MM.1S (cell line): Measurements from ENCODE around the gene OR4D2.

ENCODE experiments used
- CTCF ChIP-seq: fragments of 300-600 bp; sonication (generic); IDR thresholded peaks from 2 replicates; pipeline ENCODE4 v1.5.1; 2016; ENCODE audit warnings: antibody characterized with exemption, low read length, mixed read lengths
- EZH2 ChIP-seq: fragments of 300-600 bp; sonication (generic); optimal IDR thresholded peaks from 2 replicates; pipeline ENCODE3; 2017; ENCODE audit warnings: low read depth, mild to moderate bottlenecking, antibody characterized with exemption, low read length, mixed read lengths
- EZH2phosphoT487 ChIP-seq: fragments of 300-600 bp; sonication (generic); IDR thresholded peaks from 2 replicates; pipeline ENCODE4 v1.6.1; 2018; ENCODE audit warnings: antibody characterized with exemption, low read length

- TF ChIP-seq CTCF: no peak
- TF ChIP-seq EZH2: no peak
- TF ChIP-seq EZH2phosphoT487: no peak
These were observed 801 bp upstream of the OR4D2 start for GRCh38 chr17:58165981-58166380.
